Activated CD4-positive, CD25-positive, alpha-beta regulatory T cell (primary cell): ENCODE results near the gene CTCFL.
"Not testable (repeated sequence)": the region's sequence is repeated elsewhere in the genome, so short reads cannot be mapped to it uniquely, and the experiment has no call there.

Experiments used
- DNase-seq, 4 experiments: peaks; one replicate each; lab custom pipeline; 2025; lab: John Stamatoyannopoulos, UW

CTCFL gene

GRCh38 chr20:57536120-57536708 is 11.3 kb upstream of the CTCFL start:
- no peak for DNase-seq

DNA sequence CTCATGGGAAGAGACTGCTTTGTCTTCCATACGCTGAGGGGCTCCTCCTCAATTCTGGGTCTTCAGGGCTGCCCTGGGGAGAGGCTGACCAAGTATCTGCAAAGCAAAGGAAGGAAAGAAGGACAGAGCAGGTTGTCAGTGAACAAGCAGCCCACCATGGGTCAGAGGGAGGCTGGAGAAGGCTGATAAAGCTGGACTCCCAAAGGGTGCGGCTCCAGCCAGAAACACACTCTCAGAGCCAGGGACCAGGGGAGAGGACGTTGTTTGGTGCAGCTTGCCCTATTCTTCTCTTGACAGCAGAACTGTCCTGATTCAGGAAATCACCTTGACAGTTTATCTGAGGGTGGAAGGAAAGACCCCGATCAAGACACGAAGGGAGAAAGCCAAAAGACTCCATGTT is 10.4 kb upstream of the CTCFL start:
- DNase-seq, result no peak

GRCh38 chr20:57532104-57532503 is 7.2 kb upstream of the CTCFL start:
- DNase-seq, result no peak

DNA sequence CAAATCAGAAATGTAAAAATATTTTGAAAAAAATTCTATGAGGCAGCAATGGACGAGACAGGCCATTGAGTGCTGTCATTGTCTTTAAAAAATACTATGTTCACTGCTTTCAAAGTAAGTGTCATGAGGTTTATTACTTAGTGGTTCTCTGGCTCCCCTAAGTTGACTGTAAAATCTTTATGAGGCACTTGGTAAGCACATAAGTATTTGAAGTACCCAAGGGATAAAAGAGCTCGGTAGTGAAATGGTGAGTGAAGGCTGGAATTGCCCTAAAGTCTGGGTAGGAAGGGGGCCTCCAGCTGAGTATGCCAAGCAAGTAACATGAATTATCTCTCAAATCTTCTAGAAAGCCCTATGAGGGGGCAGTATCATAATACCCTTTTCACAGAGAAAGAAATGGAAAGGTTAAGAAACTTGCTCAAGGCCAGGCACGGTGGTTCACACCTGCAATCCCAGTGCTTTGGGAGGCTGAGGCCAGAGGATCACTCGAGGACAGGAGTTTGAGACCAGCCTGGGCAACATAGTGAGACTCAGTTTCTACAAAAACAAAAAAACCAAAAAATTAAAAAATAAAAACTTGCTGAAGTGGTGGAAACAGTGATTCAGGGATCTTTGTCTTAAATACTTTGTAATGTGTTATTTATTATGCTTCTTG is 5.5 kb upstream of the CTCFL start:
- no peak for DNase-seq

- DNase-seq, result no peak
Observed at GRCh38 chr20:57529810-57530209, 4.9 kb upstream of the CTCFL start.

- DNase-seq, result no peak
Observed at GRCh38 chr20:57529160-57529585, 4.2 kb upstream of the CTCFL start.

GRCh38 chr20:57528148-57528547 is 3.2 kb upstream of the CTCFL start:
- no peak for DNase-seq

DNA sequence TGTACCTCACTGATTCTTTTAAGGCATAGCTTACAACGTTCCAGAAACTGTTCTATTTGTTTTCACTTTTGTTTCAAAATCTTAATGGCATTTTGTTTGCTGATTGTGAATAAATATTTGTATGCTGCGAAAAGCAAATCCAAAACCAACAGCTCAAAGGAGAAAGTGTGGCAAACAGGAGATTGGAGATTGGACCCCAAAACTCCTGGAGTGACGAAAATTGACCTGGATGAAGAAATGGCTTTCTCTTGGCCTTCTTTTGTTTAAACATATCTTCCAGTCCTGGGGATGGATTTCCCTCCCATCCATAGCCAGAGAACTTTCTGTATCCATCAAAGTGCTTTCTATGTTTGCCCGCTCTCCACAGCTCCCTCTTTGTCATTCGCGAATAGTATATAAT is 2.8 kb upstream of the CTCFL start:
- no peak for DNase-seq

- DNase-seq, result no peak
Observed at GRCh38 chr20:57526885-57527460, 2.0 kb upstream of the CTCFL start.

GRCh38 chr20:57526087-57526884 is 1.3 kb upstream of the CTCFL start:
- no peak for DNase-seq

DNA sequence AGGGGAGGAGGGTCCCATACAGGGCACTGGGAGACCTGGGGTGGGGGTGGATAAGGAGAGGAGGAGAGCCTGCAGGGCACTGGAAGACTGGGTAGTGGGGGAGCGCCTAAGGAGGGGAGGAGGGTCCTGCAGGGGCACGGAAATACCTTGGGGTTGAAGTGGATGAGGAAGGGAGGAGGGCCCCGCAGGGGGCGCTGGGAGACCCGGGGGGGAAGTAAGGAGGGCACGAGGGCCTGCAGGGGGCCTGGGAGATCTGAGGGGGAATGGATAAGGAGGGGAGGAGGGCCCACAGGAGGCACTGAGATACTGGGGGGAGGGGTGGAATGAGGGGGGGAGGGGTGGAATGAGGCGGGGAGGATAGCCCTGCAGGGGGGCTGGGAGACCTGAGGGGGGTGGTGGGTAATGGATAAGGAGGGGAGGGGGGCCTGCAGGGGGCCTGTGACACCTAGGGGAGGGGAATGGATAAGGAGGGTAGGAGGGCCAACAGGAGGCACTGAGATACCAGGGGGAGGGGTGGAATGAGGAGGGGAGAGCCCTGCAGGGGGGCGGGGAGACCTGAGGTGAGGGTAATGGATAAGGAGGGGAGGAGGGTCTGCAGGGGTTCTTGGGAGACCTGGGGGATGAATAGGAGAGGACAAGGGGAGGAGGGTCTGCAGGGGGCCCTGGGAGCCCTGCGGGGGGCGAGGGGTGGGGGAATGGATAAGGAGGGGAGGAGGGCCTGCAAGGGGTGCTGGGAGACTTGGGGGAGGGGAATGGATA is 567 bp upstream of the CTCFL start:
- DNase-seq, result no peak

- DNase-seq, result no peak
Observed at GRCh38 chr20:57523782-57524181, 1.2 kb downstream of the CTCFL start.

DNA sequence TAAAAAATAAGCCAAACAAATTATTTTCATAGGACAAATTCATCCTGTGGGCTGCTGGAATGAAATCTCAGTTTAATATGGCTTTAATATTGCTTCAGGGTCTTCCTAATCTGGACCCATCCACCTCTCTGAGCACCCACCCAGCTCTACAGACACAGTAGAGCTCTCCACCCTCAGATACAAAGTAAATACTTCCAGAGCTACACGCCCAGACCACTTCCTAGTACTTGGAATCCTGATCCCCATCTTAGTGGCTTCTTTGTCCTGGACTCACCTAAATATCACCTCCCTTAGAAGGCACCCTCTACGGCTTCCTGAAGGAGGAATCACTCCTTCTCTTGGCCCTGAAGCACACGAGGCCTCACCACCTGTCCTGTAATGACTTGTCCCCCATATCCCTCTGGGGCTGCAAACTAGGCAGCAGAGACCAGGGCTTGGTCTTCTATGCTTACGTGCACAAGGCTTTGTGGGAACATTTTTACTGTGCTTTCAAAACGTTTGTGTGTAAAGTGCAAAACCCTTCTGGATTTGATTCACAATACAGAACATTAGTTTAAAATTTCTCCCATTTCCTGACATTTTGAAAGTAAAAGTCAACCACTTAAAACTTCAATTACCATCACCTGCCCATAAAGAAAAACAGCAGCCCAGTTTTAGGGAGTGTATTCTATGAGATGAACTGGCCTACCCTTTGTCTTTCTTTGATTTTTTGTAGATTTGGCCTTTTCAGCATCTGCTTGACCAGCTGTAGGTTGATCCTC is 2.4 kb downstream of the CTCFL start:
- no peak for DNase-seq

GRCh38 chr20:57517904-57518303 is 7.0 kb downstream of the CTCFL start:
- no peak for DNase-seq

- no peak for DNase-seq
Observed at GRCh38 chr20:57514273-57514751, 10.6 kb downstream of the CTCFL start.

- DNase-seq, result no peak
Observed at GRCh38 chr20:57513199-57513598, 11.7 kb downstream of the CTCFL start.

GRCh38 chr20:57512432-57512831 is 12.5 kb downstream of the CTCFL start:
- no peak for DNase-seq

GRCh38 chr20:57511709-57512108 is 13.2 kb downstream of the CTCFL start:
- DNase-seq, result not testable (repeated sequence)

- DNase-seq, result no peak
Observed at GRCh38 chr20:57509665-57510237, 15.2 kb downstream of the CTCFL start.

DNA sequence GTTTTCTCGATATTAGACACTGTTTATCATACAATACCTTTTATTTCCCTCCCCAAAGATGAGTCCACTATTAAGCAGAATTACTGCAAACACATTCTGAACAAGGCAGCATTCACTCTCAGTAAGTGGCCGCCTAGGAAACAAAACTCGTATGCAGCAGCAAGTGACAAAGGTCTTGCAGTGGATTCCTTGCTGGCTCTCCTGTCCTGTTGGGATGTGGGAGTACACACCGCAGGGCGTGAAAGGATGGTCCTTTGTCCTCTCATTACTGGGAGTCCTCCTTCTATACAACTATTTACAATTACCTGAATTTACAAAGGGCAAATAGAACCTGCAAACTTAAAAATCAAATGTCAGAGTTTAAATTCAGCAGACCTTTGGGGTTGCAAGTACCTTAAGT is 16.1 kb downstream of the CTCFL start:
- DNase-seq, result no peak

GRCh38 chr20:57508381-57508780 is 16.6 kb downstream of the CTCFL start:
- DNase-seq, result no peak
